Measurements from ENCODE around the gene ZNF362.

DNA sequence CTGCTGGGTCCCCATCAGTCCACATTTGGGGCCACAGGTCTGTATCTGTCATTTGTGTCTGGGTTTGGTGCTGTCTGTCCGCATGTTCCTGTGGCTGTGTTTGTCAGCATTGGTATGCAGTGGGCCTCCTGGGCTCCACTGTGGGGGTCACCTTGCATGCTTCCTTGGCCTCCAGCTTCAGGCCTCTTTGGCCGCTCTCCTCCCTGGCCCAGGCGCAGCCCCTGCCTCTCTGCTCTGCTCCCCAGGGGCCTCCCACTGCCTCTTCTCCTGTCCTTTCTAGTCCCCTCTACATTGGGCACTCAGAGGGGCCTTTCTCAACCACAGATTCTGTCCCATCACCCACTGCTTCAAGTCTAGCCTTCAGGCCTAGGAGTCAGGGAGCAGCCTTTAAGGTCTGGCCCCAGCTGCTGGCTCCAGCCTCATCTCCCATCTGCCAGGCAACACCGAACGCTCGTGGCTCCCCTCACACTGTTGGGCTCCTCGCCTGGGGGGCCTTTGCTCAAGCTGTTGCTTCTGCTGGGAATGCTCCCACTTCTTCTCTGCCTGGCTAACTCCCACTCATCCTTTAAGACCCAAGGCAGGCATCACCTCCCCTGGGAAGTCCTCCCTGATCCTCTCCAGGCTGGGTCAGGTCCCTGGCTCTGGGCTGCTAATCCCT, 14.6 kb downstream of the ZNF362 start:
- TF ChIP-seq CTCF (IDR thresholded peaks at IDR 0.05), result no peak
- TF ChIP-seq POLR2A (IDR thresholded peaks at IDR 0.05), result no peak

Data from thyroid gland (tissue), 4 donors.